Stimulated activated CD8-positive, alpha-beta memory T cell treated with anti-CD3 and anti-CD28 coated beads, Interleukin-7, amount 100 ng/mL, for 1 hour (primary cell): Measurements from ENCODE around the gene SPDYE2.
"Not testable (repeated sequence)": the region's sequence is repeated elsewhere in the genome, so short reads cannot be mapped to it uniquely, and the experiment has no call there.

Experiments used
- DNase-seq, 2 donors: peaks; one replicate each; pipeline ENCODE4 v3.0.0-alpha.2; 2020; ENCODE audit warnings: low read depth in 2 of 2

SPDYE2 gene, protein sequence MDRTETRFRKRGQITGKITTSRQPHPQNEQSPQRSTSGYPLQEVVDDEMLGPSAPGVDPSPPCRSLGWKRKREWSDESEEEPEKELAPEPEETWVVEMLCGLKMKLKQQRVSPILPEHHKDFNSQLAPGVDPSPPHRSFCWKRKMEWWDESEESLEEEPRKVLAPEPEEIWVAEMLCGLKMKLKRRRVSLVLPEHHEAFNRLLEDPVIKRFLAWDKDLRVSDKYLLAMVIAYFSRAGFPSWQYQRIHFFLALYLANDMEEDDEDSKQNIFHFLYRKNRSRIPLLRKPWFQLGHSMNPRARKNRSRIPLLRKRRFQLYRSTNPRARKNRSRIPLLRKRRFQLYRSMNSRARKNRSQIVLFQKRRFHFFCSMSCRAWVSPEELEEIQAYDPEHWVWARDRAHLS

DNA sequence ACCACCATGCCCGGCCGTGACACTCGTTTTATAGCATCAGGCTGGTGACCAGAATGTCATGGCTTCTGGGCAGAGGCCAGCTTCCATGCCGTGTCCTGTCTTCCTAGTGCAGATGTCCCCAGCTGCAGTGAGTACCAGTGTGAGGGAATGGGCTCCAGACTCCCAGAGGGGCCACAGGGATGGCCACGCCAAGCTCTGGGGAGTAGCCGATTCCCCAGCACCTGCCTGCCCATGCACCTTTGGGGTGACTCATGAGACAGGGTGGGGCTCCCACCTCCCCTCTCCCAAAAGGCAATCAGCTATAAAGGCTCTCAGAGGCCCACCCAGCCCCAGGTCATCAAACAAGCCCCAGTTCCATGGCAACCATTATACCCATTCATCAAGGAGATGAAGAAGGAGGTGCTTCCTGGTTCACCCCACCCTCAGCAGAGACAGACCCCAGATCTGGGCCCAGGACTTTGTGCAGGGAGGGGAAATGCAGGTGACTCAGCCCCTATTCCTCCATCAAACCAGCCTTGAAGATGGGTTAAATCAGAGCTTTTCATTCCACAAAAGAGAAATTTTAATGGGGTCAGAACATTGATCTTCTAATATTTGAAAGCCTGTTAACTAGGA is at the start of gene SPDYE2:
Gene SPDYE2 (plus strand): TSS at position 419 of the 615 bp plus-strand sequence. CDS start 2,030 bp downstream, outside the sequence.
- not testable (repeated sequence) for DNase-seq

DNA sequence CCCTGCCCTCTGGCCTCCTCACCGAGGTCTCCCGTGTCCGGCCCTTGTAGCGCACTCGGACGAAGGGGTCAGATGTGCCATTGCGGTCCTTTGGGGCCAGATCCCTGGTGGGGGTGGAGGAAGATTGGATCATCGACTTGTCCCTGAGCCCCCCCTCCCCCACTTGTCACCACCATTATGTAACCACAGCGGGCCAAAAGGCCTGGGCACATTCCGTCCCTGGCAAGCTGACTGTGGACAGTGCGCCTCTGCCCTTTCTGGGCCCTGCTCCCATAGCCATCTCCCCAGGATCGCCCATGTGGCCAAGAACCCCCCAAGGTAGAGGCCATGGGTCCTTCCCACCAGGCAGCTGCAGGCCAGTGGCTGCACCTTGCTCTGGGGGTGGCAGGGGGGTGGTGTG is 47.9 kb upstream of the SPDYE2 start:
- DNase-seq, result not testable (repeated sequence)

DNA sequence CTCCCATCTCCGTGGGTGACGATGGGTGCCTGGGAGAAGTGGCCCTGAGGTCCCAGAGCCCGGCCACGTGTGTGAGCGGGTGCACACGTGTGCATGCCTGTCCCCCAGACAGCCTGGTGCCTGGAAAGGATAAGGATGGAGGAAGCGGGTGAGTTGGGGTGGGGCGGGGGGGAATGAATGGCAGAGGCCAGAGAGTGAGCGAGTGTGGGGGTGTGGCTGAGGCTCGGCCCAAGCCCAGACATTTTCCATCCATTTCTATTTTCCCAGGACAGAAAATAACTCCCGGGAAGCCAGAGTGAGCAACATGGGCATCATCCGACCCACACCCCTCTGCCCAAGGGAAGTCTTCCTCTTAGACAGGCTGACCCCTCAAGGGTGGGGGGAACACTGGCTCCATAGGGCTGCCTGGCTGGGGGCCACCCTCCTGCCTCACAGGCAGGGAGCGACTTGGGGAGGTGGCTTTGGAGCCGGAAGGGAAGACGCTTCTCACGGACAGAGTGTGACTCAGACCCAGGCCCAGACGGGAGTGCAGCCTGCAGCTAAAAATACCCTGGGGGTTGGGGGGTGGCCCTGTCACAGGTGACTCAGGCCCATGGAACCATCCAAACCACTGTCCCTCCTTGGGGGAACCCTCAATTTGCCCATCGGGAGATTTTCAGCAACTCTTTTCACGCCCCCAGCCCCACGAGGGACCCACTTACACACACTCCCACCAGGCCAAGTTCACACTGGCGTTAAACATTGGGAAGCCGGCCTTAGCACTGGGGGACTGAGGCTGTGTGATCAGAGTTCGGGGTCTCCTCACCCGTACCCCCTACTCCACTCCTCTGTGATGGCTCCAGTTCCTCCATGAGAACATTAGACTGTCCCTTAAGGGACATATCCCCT is 45.5 kb upstream of the SPDYE2 start:
- not testable (repeated sequence) for DNase-seq

DNA sequence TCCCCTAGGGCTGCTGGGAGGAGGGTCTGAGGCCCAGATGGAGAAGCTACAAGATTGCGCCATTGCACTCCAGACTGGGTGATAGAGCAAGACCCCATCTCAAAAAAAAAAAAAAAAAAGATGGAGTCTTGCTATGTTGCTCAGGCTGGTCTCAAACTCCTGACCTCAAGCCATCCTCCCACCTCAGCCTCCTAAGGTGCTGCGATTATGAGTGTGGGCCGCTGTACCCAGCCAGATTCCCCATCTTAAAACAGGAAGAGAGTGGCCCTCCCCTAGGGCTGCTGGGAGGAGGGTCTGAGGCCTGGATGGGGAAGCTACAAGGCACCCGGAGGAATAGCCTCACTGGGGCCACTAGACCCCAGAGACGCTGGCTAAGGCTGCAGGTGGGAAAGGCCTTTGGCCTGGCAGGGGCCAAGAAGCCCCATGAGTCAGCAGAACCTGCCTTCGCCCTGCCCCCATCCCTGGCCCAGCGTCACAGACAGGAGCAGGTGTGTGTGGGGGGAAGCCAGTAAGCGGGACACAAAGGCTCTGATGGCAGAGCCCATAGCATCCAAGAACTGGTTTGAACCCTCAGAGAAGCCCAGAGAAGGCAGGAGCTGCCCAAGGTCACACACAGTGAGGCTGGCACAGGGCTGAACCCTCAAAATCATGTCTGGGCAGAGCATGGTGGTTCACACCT is 43.5 kb upstream of the SPDYE2 start:
- not testable (repeated sequence) for DNase-seq

DNA sequence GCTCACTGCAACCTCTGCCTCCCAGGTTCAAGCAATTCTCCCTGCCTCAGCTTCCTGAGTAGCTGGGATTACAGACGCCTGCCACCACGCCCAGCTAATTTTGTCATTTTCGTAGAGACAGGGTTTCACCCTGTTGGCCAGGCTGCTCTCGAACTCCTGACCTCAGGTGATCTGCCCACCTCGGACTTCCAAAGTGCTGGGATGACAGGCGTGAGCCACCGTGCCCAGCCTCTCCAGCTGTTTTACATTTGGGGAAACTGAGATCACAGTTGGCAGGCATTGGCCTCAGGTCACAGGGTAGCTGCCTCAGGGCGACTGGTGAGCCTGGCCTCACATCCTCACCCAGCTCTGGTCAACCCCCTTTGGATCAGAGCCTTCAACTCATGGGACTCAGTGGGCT is 40.5 kb upstream of the SPDYE2 start:
- not testable (repeated sequence) for DNase-seq

GRCh38 chr7:102511860-102512522 is 39.0 kb upstream of the SPDYE2 start:
- DNase-seq, result not testable (repeated sequence)

DNA sequence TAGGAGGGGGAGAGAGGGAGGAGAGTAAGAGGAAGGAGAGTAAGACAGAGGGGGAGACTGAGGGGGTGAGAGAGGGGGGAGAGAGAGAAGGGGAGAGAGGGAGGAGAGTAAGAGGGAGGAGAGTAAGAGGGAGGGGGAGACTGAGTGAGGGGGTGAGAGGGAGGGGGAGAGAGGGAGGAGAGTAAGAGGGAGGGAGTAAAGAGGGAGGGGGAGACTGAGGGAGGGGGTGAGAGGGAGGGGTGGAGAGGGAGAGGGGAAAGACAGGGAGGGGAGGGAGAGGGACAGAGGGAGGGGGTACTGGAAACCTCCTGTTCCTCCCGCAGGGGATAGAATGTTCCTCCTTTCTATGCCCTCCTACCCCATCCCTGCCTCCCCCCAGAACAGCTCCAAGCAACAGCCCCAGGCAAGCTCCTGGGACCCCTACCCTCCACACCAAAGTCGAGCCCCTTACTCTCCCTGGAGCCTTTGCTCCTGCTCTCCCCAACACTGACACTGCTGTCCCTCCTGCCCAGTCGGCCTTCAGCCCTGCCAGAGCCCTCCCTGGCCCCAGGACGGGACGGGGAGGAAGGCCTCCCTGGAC is 38.3 kb upstream of the SPDYE2 start:
- DNase-seq, result not testable (repeated sequence)

- not testable (repeated sequence) for DNase-seq
Measured at GRCh38 chr7:102514881-102515721, 35.9 kb upstream of the SPDYE2 start.

- not testable (repeated sequence) for DNase-seq
Measured at GRCh38 chr7:102515889-102516288, 35.1 kb upstream of the SPDYE2 start.

- DNase-seq, result not testable (repeated sequence)
Measured at GRCh38 chr7:102516951-102517350, 34.1 kb upstream of the SPDYE2 start.

- DNase-seq, result not testable (repeated sequence)
Measured at GRCh38 chr7:102517550-102518147, 33.4 kb upstream of the SPDYE2 start, which contains the start of gene RASA4B. Gene RASA4B, minus strand, starts transcription at chr7:102517777. Its CDS starts 67 bp downstream, at chr7:102517710.

- not testable (repeated sequence) for DNase-seq
Measured at GRCh38 chr7:102520797-102521196, 30.2 kb upstream of the SPDYE2 start.

GRCh38 chr7:102524803-102525202 is 26.2 kb upstream of the SPDYE2 start:
- DNase-seq, result not testable (repeated sequence)

DNA sequence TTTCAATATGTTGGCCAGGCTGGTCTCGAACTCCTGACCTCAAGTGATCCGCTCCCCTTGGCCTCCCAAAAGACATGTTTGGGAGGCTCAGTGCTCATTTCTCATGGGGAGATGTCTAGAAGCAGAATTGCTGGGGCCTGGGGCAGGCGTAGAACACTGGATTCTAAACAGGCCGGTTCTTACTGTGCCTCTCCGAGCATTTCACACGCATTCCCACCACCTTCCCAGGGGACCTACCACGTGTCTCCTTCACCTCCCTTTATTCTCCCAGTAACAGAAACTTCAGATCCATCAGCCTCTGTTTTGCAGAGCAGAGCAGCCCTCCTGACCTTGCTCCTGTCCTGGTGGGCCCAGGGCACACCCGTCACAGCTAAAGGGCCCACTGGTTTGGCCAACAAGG is 23.8 kb upstream of the SPDYE2 start:
- not testable (repeated sequence) for DNase-seq

- DNase-seq, result not testable (repeated sequence)
Measured at GRCh38 chr7:102527822-102528793, 22.9 kb upstream of the SPDYE2 start.

- DNase-seq, result not testable (repeated sequence)
Measured at GRCh38 chr7:102531583-102531982, 19.4 kb upstream of the SPDYE2 start.

GRCh38 chr7:102532127-102532526 is 18.9 kb upstream of the SPDYE2 start:
- DNase-seq, result not testable (repeated sequence)
